Islet precursor cell (in vitro differentiated cells): ENCODE results near the gene DNAJB5.

ENCODE experiments used
- DNase-seq: peaks from one replicate; pipeline ENCODE4 v3.0.0-alpha.2; 2018

Gene DNAJB5

DNA sequence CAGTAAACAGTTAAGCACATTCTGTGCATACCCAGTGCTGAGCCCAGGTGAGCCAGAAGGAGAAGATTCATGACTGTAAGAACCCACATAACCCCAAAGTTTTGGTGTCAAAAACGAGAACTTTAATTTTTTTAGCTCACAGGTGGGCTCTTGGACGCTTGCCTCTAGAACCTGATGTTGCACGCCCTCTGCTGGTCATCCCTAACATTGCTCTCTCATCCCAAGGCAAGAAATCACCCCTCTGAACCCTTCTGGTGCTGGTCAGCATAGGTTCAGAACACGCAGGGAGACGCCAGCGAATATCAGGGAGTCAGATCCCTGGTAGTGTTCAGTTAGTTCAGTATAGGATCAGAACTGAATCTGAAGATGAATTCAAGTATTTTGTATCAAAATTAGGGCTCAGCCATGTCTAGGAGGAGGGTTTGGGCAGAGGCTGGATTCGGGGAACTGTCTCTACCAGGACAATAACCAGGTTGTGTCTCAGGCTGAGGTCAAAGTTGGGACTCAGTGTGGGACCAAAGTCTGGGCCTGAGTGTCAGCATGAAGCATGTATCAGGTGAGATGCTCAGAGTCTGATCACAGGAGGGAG, 4.1 kb upstream of the DNAJB5 start:
- DNase-seq: peak; percentile 82

- peak; percentile 58 for DNase-seq
Observed at GRCh38 chr9:34986540-34987047, 3.0 kb upstream of the DNAJB5 start.

DNA sequence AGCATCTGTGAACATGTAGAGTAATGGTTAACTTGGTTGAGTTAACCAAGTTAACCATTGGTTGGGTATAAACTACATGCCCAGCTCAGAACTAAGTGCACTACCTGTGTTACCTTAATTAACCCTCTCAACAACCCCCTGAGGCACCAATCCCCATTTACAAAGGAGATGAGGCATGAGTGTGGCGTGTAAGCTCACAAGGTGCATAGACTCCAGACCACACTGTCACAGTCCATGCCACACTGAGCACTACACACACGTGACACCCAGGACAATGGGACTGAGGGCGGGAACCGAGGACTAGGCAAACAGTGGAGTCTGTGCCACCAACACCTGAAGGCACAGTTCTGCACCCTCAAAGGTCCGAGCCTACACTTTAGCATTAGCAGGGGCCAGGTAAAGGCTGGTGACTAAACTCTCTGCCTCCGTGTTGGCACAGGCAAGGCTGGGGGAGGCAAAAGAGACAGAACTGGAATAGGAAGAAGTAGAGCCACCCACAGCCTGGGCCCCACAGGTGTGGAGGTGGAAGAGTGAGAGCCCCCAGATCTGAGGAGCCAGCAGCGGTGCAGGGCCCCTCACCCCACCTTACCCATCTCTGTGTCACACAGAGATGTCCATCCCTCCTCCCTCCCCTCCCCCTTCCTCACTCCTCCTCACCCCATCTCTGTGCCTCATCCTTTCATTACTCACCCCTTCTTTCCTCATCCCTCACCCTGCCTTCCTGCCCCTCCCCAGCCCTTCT, 2.2 kb upstream of the DNAJB5 start:
- DNase-seq: peak; percentile 54

GRCh38 chr9:34988218-34989002, 1.1 kb upstream of the DNAJB5 start:
- DNase-seq: peak; percentile 64

DNA sequence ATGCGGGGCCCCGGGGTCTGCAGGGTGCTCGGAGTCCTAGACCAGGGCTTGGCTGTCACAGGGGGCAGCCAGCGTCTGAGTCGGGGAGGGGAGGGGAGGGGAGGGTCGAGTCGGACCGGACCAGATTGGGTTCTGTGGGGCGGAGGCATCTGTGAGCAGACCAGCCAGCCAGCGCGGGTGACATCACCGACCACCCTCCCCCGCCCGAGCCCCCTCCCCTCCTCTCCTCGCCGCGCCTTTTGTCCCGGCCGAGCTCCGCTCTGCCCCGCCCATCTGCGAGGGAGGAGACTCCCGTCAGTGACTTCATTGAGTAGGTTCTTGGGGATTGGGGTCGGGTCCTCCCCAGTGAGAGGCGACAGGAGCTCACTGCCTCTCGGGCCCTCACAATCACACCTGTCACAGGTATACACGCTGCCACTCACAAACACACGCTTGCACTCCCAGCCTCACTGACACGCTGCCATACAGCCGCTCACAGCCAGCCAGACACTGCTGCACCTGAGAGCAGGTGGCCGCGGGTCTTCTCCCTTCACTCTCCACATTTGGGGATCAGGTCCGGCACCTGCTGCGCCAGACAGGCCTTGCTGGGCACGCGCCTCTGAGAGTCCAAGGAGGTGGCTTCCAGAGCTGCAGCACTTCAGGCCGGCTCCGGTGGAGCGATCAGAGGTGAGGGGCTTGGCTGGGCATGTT, 546 bp downstream of the DNAJB5 start:
- peak; percentile 95 for DNase-seq

GRCh38 chr9:34990908-34991606, 1.5 kb downstream of the DNAJB5 start:
- DNase-seq: peak; percentile 56

DNA sequence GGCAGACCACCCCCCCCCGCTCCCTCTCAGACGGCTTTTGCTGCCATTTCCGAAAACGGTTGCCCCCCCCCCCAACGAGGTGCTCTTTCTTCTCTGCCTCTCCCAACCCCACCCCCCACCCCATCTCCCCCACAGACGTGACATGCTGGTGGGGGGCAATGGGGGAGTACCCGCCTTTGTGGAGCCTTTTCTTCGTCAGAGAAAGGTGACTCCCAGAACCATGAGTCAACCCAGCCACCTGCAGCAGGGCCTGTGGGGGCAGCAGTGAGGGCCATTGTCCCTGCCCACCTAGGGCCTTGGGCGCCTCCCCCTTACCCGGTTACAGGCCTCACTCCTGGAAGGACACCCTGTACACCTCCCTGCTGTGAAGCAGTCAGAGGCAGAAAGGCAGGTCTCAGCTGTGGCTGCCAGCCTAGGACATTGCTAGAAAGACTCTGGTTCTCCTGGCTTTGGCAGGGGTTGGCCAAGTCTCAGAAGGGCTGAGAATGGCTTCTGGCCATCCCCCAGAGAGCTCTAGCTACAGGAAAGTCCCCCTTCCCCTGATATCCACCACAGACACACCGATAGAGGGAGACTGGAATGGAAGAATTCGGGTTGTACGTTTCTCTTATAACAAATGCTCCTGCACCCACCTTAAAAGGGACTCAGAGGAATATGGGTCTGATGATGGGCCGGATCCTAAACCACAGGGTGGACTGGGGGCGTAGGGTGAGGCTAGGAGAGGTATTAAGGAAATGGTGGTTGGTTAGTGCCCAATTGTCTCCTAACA, 2.2 kb downstream of the DNAJB5 start:
- DNase-seq: peak; percentile 91

DNA sequence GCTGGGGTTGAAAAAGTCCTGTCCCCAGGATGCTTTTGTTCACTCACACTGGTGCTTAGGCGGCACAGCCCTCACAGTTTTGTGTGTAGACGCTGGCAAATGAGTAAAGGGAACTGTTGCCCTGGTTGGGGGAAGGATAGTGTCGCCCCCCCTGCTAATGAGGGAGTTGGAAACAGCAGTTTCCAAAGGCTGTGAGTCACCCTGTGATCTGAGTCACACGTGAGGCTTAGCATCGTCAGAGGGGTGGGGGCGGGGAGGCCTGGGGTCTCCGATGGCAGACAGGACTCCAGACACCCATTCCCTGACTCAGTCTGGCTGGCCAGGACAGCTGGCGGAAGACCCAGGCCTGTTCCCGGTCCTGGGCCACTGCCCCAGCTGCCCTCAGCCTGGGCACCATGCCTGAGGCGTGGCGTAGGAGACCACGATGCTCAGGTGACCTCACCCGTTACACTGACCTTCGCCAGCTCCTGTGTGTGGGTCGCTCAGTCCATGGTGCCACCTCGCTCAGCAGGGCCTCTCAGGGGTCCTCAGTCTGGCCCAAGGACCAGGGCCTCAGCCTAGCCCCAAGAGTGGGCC, 2.9 kb downstream of the DNAJB5 start:
- DNase-seq: peak; percentile 98

GRCh38 chr9:34993502-34994259, 4.1 kb downstream of the DNAJB5 start:
- DNase-seq: peak; percentile 72

DNA sequence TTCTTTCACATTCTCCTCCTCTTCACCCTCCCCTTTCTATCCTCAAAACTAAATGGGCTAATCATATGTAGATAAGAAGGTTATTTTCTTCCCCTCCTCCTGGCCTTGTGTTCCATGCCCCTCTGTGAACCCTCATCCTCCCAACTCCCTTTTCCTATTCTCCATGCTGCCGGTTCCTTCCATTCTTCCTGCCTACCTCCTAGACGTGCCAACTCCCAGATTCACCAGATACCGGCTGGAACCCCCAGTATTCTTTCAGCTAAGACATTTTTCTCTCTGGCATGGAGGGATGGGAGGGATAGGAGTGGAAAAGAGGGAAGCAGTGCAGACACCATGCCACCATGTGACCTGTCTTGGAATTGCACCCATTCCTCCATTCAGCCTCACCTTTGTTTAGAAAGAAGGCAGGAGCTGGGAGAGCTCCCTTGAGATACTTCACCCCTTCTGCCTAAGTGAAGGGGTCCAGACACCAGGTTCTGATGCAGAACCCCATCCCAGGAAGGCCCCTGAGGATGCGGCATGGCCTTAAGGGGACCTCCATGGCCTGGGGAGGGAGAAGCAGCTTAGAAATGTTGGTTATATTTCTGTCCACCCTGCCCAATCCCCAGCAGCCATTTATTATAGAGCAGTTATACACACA, 4.8 kb downstream of the DNAJB5 start:
- peak; percentile 78 for DNase-seq

DNA sequence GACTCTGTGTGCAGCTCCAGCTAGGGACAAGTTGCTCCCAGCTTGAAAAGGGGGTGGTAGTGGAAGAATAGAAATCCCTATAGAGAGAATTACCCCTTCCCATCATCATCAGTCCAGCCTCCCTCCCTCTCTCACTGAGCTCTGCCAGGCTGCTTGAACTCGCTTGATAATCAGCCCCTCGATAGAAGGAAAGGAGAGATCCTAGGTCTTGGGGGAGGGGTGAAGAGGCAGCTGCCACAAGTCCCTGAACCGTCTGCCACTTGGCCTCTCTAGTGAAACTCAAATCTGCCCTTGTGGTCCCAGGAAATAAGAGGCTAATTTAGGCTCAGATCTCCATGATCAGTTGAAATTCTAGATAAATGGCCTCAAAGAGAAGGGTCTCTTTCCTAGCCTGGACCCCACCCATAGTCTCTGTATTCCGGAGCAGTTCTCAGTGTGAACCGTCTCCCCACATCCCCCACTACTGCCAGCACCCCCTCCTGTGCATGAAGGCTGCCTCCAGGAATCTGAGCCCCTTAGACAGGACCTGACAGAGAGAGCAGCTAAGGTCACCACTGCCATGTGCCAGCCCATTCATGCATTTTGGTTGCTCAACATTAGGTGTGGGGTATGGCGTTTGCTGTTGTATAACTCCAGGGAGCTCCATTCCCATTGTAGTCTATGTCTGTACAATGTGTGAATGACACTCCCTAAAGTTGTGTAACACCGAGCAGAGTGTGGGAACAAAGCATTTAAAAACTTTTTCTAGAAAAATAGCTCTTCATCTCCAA, 5.5 kb downstream of the DNAJB5 start:
- no peak for DNase-seq

DNA sequence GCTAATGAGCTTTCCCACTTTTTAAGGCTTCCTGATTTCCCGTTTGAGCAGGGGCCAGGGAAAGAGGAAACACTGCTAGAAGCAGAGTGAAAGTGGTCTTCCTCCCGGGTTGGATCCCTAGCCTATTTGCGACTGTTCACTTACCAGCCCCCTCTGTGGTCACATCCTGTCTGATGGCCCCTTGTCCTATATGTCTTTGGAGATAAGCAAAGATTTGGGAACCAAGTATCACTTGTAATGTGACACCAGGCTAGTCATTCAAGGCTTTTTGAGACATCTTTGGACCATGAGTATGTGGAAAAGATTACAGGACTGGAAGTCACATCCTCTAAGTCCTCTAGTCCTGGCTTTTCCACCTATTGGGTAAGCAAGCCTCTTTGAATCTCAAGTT, 6.1 kb downstream of the DNAJB5 start:
- no peak for DNase-seq

- no peak for DNase-seq
Observed at GRCh38 chr9:34996181-34996904, 6.8 kb downstream of the DNAJB5 start.

GRCh38 chr9:34996905-34997279, 7.3 kb downstream of the DNAJB5 start:
- DNase-seq: no peak

- no peak for DNase-seq
Observed at GRCh38 chr9:34997379-34997781, 7.8 kb downstream of the DNAJB5 start.

GRCh38 chr9:34998266-34998665, 8.7 kb downstream of the DNAJB5 start:
- DNase-seq: no peak

GRCh38 chr9:34999576-34999975, 10.0 kb downstream of the DNAJB5 start:
- DNase-seq: no peak

DNA sequence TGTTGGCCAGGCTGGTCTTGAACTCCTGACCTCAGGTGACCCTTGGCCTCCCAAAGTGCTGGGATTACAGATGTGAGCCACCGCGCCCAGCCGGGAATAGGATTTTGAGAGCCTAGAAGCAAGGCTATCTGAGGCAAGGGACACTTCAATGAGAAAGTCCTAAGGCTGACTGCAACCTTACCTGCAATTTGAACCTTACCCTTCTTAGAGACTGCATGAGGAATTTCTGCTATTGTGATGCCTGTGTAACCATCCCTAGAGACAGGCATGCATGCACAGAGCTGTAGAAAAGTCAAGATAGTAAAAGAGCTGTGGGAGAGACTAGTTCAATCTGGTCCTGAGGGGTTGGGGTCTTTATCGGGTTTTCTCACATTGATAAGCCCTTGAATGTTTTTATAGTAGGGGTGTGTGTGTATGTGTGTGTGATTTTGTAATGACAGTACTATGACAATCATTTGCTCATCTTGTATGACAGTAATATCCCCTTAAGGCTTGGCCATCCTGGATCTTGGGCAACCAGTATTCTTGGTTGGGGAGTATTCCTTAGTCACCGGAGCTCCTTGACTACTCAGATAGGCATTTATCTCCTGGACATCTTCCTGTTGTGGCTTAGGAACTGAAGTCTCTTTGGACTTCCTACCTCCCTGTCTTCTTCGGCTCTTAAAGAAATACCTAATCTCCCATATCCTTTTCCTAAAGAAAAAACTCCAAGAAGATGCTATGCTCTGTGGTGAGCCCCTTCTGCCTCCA, 11.2 kb downstream of the DNAJB5 start:
- no peak for DNase-seq
